Nephron (organoid): ENCODE data around the gene CSGALNACT2.

Source experiments
- H3K27ac Mint-ChIP-seq, 3 experiments: 2 replicates each; pipeline ENCODE4 v1.8.0; 2020; ENCODE audit warnings: mixed read lengths in 3 of 3, mild to moderate bottlenecking in 2 of 3, moderate library complexity in 1 of 3
- H3K27me3 Mint-ChIP-seq: 2 replicates; pipeline ENCODE4 v1.8.0; 2021; ENCODE audit warnings: low read depth, mild to moderate bottlenecking, moderate library complexity, mixed read lengths
- H3K36me3 Mint-ChIP-seq: 2 replicates; pipeline ENCODE4 v1.8.0; 2020; ENCODE audit warnings: low read depth, mixed read lengths
- H3K4me1 Mint-ChIP-seq: 2 replicates; pipeline ENCODE4 v1.8.0; 2020; ENCODE audit warnings: mixed read lengths
- H3K4me3 Mint-ChIP-seq, 3 experiments: 2 replicates each; pipeline ENCODE4 v1.8.0; 2020; ENCODE audit warnings: mild to moderate bottlenecking in 3 of 3, mixed read lengths in 3 of 3, moderate library complexity in 2 of 3
- H3K9me3 Mint-ChIP-seq: 2 replicates; pipeline ENCODE4 v1.8.0; 2020; ENCODE audit warnings: mixed read lengths
- CTCF ChIP-seq, 3 experiments: fragments of 200-600 bp; sonication (generic); IDR thresholded peaks; one replicate each; pipeline ENCODE4 v1.5.0; 2021; ENCODE audit warnings: antibody characterized with exemption in 3 of 3; ENCODE audit not compliant: unreplicated experiment in 3 of 3

The CSGALNACT2 gene

GRCh38 chr10:43230101-43230908 is 92.1 kb downstream of the CSGALNACT2 start:
- Mint-ChIP-seq H3K4me1 (no peaks in the 10 kb centered on the region), H3K27ac (no peak overlapping the region), H3K4me3 (peak overlapping the region in 2 of 3 experiments; percentile 44 to 59), H3K27me3 (peaks cover 87% of the 10 kb centered on the region), H3K36me3 (no peaks in the 10 kb centered on the region), H3K9me3 (no peaks in the 10 kb centered on the region)
- TF ChIP-seq CTCF (IDR thresholded peaks at IDR 0.05; ENCODE audit: unreplicated experiment in 3 of 3) = no peak

GRCh38 chr10:43230909-43231522 is 92.8 kb downstream of the CSGALNACT2 start:
- Mint-ChIP-seq H3K36me3 (no peaks in the 10 kb centered on the region), H3K4me3 (peak overlapping the region in 2 of 3 experiments; percentile 44 to 59), H3K27me3 (peaks cover 82% of the 10 kb centered on the region), H3K27ac (no peak overlapping the region), H3K9me3 (no peaks in the 10 kb centered on the region), H3K4me1 (no peaks in the 10 kb centered on the region)
- no peak for TF ChIP-seq CTCF (IDR thresholded peaks at IDR 0.05; ENCODE audit: unreplicated experiment in 3 of 3)

- no peaks in the 10 kb centered on the region for H3K4me1 Mint-ChIP-seq
Measured at GRCh38 chr10:43231523-43232078, 93.4 kb downstream of the CSGALNACT2 start.

GRCh38 chr10:43233601-43234430 is 95.6 kb downstream of the CSGALNACT2 start:
- no peaks in the 10 kb centered on the region for H3K4me1 Mint-ChIP-seq
- H3K27ac Mint-ChIP-seq = no peak overlapping the region
- H3K9me3 Mint-ChIP-seq = no peaks in the 10 kb centered on the region
- no peaks in the 10 kb centered on the region for H3K36me3 Mint-ChIP-seq
- H3K4me3 Mint-ChIP-seq = no peak overlapping the region
- TF ChIP-seq CTCF (IDR thresholded peaks at IDR 0.05; ENCODE audit: unreplicated experiment in 3 of 3) = no peak
- H3K27me3 Mint-ChIP-seq = peaks cover 60% of the 10 kb centered on the region

More at GRCh38 chr10:43231523-43232078, 93.4 kb downstream of the CSGALNACT2 start:
- no peak overlapping the region for H3K27ac Mint-ChIP-seq
- H3K27me3 Mint-ChIP-seq = peaks cover 76% of the 10 kb centered on the region
- peak overlapping the region in 1 of 3 experiments; percentile 29 for H3K4me3 Mint-ChIP-seq
- no peaks in the 10 kb centered on the region for H3K9me3 Mint-ChIP-seq
- no peak for TF ChIP-seq CTCF (IDR thresholded peaks at IDR 0.05; ENCODE audit: unreplicated experiment in 3 of 3)
- H3K36me3 Mint-ChIP-seq = no peaks in the 10 kb centered on the region

GRCh38 chr10:43234471-43235041 is 96.3 kb downstream of the CSGALNACT2 start:
- Mint-ChIP-seq H3K36me3 (no peaks in the 10 kb centered on the region), H3K27ac (no peak overlapping the region), H3K9me3 (no peaks in the 10 kb centered on the region), H3K4me1 (no peaks in the 10 kb centered on the region), H3K27me3 (peaks cover 55% of the 10 kb centered on the region), H3K4me3 (no peak overlapping the region)
- TF ChIP-seq CTCF (IDR thresholded peaks at IDR 0.05; ENCODE audit: unreplicated experiment in 3 of 3) = no peak
